GM12864 (cell line): ENCODE results near the gene HOXA3.

Experiments used
- DNase-seq: peaks from one replicate; pipeline ENCODE4 v3.0.0-alpha.2; 2011; ENCODE audit warnings: low read depth
- H3K4me3 ChIP-seq: 2 replicates; pipeline ENCODE4 v1.5.1; 2011; ENCODE audit warnings: mild to moderate bottlenecking, low read depth, low read length, control low read depth
- CTCF ChIP-seq: IDR thresholded peaks from 2 replicates; pipeline ENCODE4 v1.5.1; 2011; ENCODE audit warnings: low read depth, mild to moderate bottlenecking, moderate library complexity, low read length, control low read depth, inconsistent platforms; ENCODE audit errors: missing control alignments

The HOXA3 gene

GRCh38 chr7:27125986-27126394 is 26.4 kb downstream of the HOXA3 start:
- no peak for TF ChIP-seq CTCF
- no peak for DNase-seq
- H3K4me3 ChIP-seq: no peak overlapping the region

- H3K4me3 ChIP-seq: no peak overlapping the region
- no peak for TF ChIP-seq CTCF
- no peak for DNase-seq
Observed at GRCh38 chr7:27124902-27125689, 27.3 kb downstream of the HOXA3 start.

DNA sequence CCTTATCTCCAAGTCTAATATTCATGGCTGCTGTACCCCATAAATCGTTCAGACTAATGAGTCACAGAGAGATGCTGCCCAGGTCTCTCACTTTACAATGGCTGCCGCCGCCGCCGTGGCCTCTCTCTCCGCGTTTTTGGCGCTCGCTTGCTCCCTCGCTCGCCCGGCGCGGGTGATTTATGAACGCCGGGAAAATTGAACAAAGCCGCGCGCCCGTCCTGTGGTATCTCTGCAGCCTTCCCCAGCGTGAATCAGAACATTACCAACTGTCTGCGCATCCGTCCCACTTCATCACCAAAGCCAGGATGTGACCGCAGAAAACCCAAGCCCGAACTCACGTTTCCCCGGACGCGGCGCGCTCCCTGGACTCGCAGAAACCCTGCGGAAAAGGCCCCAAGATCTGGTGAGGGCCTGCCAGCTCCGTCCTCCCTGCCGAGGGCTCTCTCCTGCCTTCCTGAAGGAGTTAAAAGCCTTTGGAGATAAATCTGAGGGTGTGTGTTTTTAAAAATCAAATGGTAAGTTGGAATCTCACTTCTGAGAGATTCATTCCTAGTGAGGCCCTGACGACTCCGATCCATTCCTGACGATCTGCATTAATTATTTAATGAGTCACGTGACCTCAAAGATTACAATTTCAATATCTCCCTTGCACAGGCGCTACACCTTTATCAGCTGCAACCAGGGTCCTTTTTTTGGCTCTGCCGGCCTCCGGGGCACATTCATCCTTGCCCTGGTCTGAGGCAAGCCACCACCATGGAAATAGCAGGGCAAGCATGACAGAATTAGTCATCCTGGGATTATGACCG is 28.1 kb downstream of the HOXA3 start:
- no peak for TF ChIP-seq CTCF
- no peak for DNase-seq
- H3K4me3 ChIP-seq: no peak overlapping the region

- TF ChIP-seq CTCF: no peak
- no peak for DNase-seq
- no peak overlapping the region for H3K4me3 ChIP-seq
Observed at GRCh38 chr7:27123477-27124053, 28.8 kb downstream of the HOXA3 start.

DNA sequence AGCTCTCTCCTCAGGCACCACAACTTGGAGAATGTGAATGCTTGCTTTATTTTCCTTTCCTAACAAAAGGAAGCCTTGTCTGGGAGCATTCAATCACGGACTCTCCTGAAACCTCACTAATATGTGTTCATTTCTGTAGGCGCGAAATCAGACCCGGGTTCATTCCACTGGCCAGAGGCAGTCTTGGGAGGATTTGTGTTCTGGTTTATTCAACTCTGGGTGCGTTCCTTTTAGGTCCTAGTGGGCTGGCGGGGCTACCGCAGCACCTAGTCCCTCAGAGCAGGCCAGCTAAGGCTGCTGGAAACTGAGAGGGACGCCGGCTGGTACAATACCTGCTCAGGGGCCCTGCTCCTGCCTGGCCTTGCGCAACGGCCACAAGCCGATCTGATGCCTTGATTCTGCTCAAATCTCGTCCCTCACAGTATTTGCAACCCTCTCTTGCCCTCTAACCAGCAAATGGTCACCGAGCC is 29.3 kb downstream of the HOXA3 start:
- TF ChIP-seq CTCF: no peak
- no peak for DNase-seq
- no peak overlapping the region for H3K4me3 ChIP-seq

GRCh38 chr7:27122077-27122910 is 30.1 kb downstream of the HOXA3 start:
- no peak overlapping the region for H3K4me3 ChIP-seq
- no peak for DNase-seq
- TF ChIP-seq CTCF: no peak
